KOPT-K1 (cell line): ENCODE results near the gene PPP4R4.

Experiments used
- H3K27ac ChIP-seq: fragments of 200-600 bp; sonication (generic); 2 replicates; pipeline ENCODE4 v1.5.1; 2016; ENCODE audit warnings: antibody characterized with exemption, mild to moderate bottlenecking, low read depth, low read length; ENCODE audit not compliant: poor library complexity, severe bottlenecking
- H3K36me3 ChIP-seq: fragments of 200-600 bp; sonication (generic); 2 replicates; pipeline ENCODE4 v1.5.1; 2017; ENCODE audit warnings: antibody characterized with exemption, mild to moderate bottlenecking, low read length, moderate library complexity; ENCODE audit not compliant: insufficient read depth
- H3K9me3 ChIP-seq: fragments of 200-600 bp; sonication (generic); 2 replicates; pipeline ENCODE4 v1.5.1; 2017; ENCODE audit warnings: antibody characterized with exemption, low read length, mild to moderate bottlenecking; ENCODE audit not compliant: insufficient read depth, poor library complexity, severe bottlenecking

The PPP4R4 gene

GRCh38 chr14:94163796-94164195 is 10.3 kb upstream of the PPP4R4 start:
- no peaks in the 10 kb centered on the region for H3K36me3 ChIP-seq
- H3K9me3 ChIP-seq, result no peaks in the 10 kb centered on the region
- H3K27ac ChIP-seq, result no peak overlapping the region

GRCh38 chr14:94164685-94165431 is 9.3 kb upstream of the PPP4R4 start:
- no peak overlapping the region for H3K27ac ChIP-seq
- no peaks in the 10 kb centered on the region for H3K9me3 ChIP-seq
- no peaks in the 10 kb centered on the region for H3K36me3 ChIP-seq

GRCh38 chr14:94165744-94166143 is 8.4 kb upstream of the PPP4R4 start:
- Histone ChIP-seq H3K9me3 (no peaks in the 10 kb centered on the region), H3K27ac (no peak overlapping the region), H3K36me3 (no peaks in the 10 kb centered on the region)

- H3K9me3 ChIP-seq, result no peaks in the 10 kb centered on the region
- H3K36me3 ChIP-seq, result no peaks in the 10 kb centered on the region
- no peak overlapping the region for H3K27ac ChIP-seq
These were observed 4.0 kb upstream of the PPP4R4 start for GRCh38 chr14:94170136-94170535.

- Histone ChIP-seq H3K27ac (no peak overlapping the region), H3K9me3 (no peaks in the 10 kb centered on the region), H3K36me3 (no peaks in the 10 kb centered on the region)
These were observed 2.9 kb upstream of the PPP4R4 start for GRCh38 chr14:94171208-94171607.

- H3K9me3 ChIP-seq, result no peaks in the 10 kb centered on the region
- H3K27ac ChIP-seq, result no peak overlapping the region
- H3K36me3 ChIP-seq, result no peaks in the 10 kb centered on the region
These were observed 1.6 kb upstream of the PPP4R4 start for GRCh38 chr14:94172545-94172944.

GRCh38 chr14:94173471-94173884 is 644 bp upstream of the PPP4R4 start:
- no peak overlapping the region for H3K27ac ChIP-seq
- no peaks in the 10 kb centered on the region for H3K9me3 ChIP-seq
- no peaks in the 10 kb centered on the region for H3K36me3 ChIP-seq

- Histone ChIP-seq H3K9me3 (no peaks in the 10 kb centered on the region), H3K27ac (no peak overlapping the region), H3K36me3 (no peaks in the 10 kb centered on the region)
These were observed 485 bp downstream of the PPP4R4 start for GRCh38 chr14:94174604-94175010.

GRCh38 chr14:94175011-94175745 is 1.1 kb downstream of the PPP4R4 start:
- Histone ChIP-seq H3K27ac (no peak overlapping the region), H3K9me3 (no peaks in the 10 kb centered on the region), H3K36me3 (no peaks in the 10 kb centered on the region)

GRCh38 chr14:94175747-94176146 is 1.6 kb downstream of the PPP4R4 start:
- Histone ChIP-seq H3K9me3 (no peaks in the 10 kb centered on the region), H3K36me3 (no peaks in the 10 kb centered on the region), H3K27ac (no peak overlapping the region)

- Histone ChIP-seq H3K27ac (no peak overlapping the region), H3K9me3 (no peaks in the 10 kb centered on the region), H3K36me3 (no peaks in the 10 kb centered on the region)
These were observed 2.7 kb downstream of the PPP4R4 start for GRCh38 chr14:94176808-94177207.

- Histone ChIP-seq H3K9me3 (no peaks in the 10 kb centered on the region), H3K27ac (no peak overlapping the region), H3K36me3 (no peaks in the 10 kb centered on the region)
These were observed 3.7 kb downstream of the PPP4R4 start for GRCh38 chr14:94177806-94178205.

- no peaks in the 10 kb centered on the region for H3K36me3 ChIP-seq
- no peak overlapping the region for H3K27ac ChIP-seq
- H3K9me3 ChIP-seq, result no peaks in the 10 kb centered on the region
These were observed 5.1 kb downstream of the PPP4R4 start for GRCh38 chr14:94179244-94179643.

- H3K9me3 ChIP-seq, result no peaks in the 10 kb centered on the region
- no peaks in the 10 kb centered on the region for H3K36me3 ChIP-seq
- no peak overlapping the region for H3K27ac ChIP-seq
These were observed 6.6 kb downstream of the PPP4R4 start for GRCh38 chr14:94180655-94181271.

GRCh38 chr14:94181835-94182234 is 7.7 kb downstream of the PPP4R4 start:
- Histone ChIP-seq H3K36me3 (no peaks in the 10 kb centered on the region), H3K27ac (no peak overlapping the region), H3K9me3 (no peaks in the 10 kb centered on the region)
